DOHH2 (cell line): ENCODE results near the gene CLK4.

ENCODE experiments used
- H3F3A ChIP-seq: fragments of 200-600 bp; sonication (generic), shearing (Covaris generic); 2 replicates; pipeline ENCODE4 v1.6.0; 2016; ENCODE audit warnings: antibody characterized with exemption, mild to moderate bottlenecking; ENCODE audit not compliant: control insufficient read depth, insufficient read depth
- H3K27ac ChIP-seq: fragments of 200-600 bp; sonication (generic); 2 replicates; pipeline ENCODE4 v1.5.1; 2014; ENCODE audit warnings: low read depth, mild to moderate bottlenecking, low read length, moderate library complexity
- H3K27me3 ChIP-seq: fragments of 200-600 bp; sonication (generic); 2 replicates; pipeline ENCODE4 v1.6.1; 2014; ENCODE audit warnings: mild to moderate bottlenecking, low read length, mixed read lengths; ENCODE audit not compliant: control insufficient read depth
- H3K36me3 ChIP-seq: fragments of 200-600 bp; sonication (generic); 2 replicates; pipeline ENCODE4 v1.6.1; 2014; ENCODE audit warnings: mild to moderate bottlenecking, low read length, moderate library complexity, mixed read lengths; ENCODE audit not compliant: control insufficient read depth
- H3K4me1 ChIP-seq: fragments of 200-600 bp; sonication (generic); 2 replicates; pipeline ENCODE4 v1.6.1; 2014; ENCODE audit warnings: mild to moderate bottlenecking, low read length, mixed read lengths; ENCODE audit not compliant: control insufficient read depth
- H3K4me2 ChIP-seq: fragments of 200-600 bp; sonication (generic); 2 replicates; pipeline ENCODE4 v1.6.0; 2014; ENCODE audit warnings: mild to moderate bottlenecking, low read length, moderate library complexity
- H3K4me3 ChIP-seq: fragments of 200-600 bp; sonication (generic); 2 replicates; pipeline ENCODE4 v1.5.1; 2014; ENCODE audit warnings: mild to moderate bottlenecking, low read length, mixed read lengths
- H3K79me2 ChIP-seq: fragments of 200-600 bp; sonication (generic); 2 replicates; pipeline ENCODE4 v1.6.1; 2014; ENCODE audit warnings: mild to moderate bottlenecking, low read length, mixed read lengths; ENCODE audit not compliant: control insufficient read depth
- H3K9me2 ChIP-seq: fragments of 200-600 bp; sonication (generic); replicated peaks from 2 replicates; pipeline ENCODE4 v1.6.1; 2014; ENCODE audit warnings: mild to moderate bottlenecking, low read length, mixed read lengths; ENCODE audit not compliant: control insufficient read depth
- H3K9me3 ChIP-seq: fragments of 200-600 bp; sonication (generic); 2 replicates; pipeline ENCODE4 v1.6.1; 2014; ENCODE audit warnings: antibody characterized with exemption, low read length, mixed read lengths; ENCODE audit not compliant: control insufficient read depth, insufficient read depth
- H4K20me1 ChIP-seq: fragments of 200-600 bp; sonication (generic); 2 replicates; pipeline ENCODE4 v1.6.0; 2014; ENCODE audit warnings: low read depth, mild to moderate bottlenecking, antibody characterized with exemption, low read length, moderate library complexity; ENCODE audit not compliant: control insufficient read depth, insufficient read depth
- CTCF ChIP-seq: fragments of 200-600 bp; sonication (generic); IDR thresholded peaks from one replicate; pipeline ENCODE4 v1.5.1; 2014; ENCODE audit warnings: antibody characterized with exemption, mild to moderate bottlenecking, low read depth, low read length; ENCODE audit not compliant: poor library complexity, severe bottlenecking
- EZH2phosphoT487 ChIP-seq: fragments of 200-600 bp; sonication (generic); IDR thresholded peaks from 2 replicates; pipeline ENCODE4 v1.6.1; 2017; ENCODE audit warnings: borderline replicate concordance, mild to moderate bottlenecking, antibody characterized with exemption, low read length, moderate library complexity, mixed read lengths

The CLK4 gene

GRCh38 chr5:178673801-178674295 lies 47.0 kb upstream of the CLK4 start:
- no peak overlapping the region for H3K27ac ChIP-seq
- no peaks in the 10 kb centered on the region for H3K79me2 ChIP-seq
- no peak for TF ChIP-seq CTCF
- TF ChIP-seq EZH2phosphoT487: no peak
- H3K9me3 ChIP-seq: no peaks in the 10 kb centered on the region
- no peak overlapping the region for H3K4me2 ChIP-seq
- no peaks in the 10 kb centered on the region for H3K4me1 ChIP-seq
- 0 out of 2 replicates have a peak, but pooled peaks cover 5% of the 10 kb centered on the region for H3K27me3 ChIP-seq
- H3K4me3 ChIP-seq: no peak overlapping the region
- H3K9me2 ChIP-seq: no peaks in the 10 kb centered on the region
- no peaks in the 10 kb centered on the region for H4K20me1 ChIP-seq
- no peaks in the 10 kb centered on the region for H3K36me3 ChIP-seq
- no peaks in the 10 kb centered on the region for H3F3A ChIP-seq

- H3K4me2 ChIP-seq: no peak overlapping the region
- H3K27me3 ChIP-seq: 0 out of 2 replicates have a peak, but pooled peaks cover 5% of the 10 kb centered on the region
- H3K4me1 ChIP-seq: no peaks in the 10 kb centered on the region
- no peaks in the 10 kb centered on the region for H3K36me3 ChIP-seq
- H3K9me3 ChIP-seq: no peaks in the 10 kb centered on the region
- no peaks in the 10 kb centered on the region for H3F3A ChIP-seq
- H3K79me2 ChIP-seq: no peaks in the 10 kb centered on the region
- H3K4me3 ChIP-seq: no peak overlapping the region
- no peak for TF ChIP-seq EZH2phosphoT487
- TF ChIP-seq CTCF: no peak
- no peaks in the 10 kb centered on the region for H3K9me2 ChIP-seq
- no peak overlapping the region for H3K27ac ChIP-seq
- H4K20me1 ChIP-seq: no peaks in the 10 kb centered on the region
These were observed 45.8 kb upstream of the CLK4 start for GRCh38 chr5:178672630-178673029.

- Histone ChIP-seq H3K4me1 (no peaks in the 10 kb centered on the region), H3K79me2 (no peaks in the 10 kb centered on the region), H3K9me3 (no peaks in the 10 kb centered on the region), H3F3A (no peaks in the 10 kb centered on the region), H3K27me3 (0 out of 2 replicates have a peak, but pooled peaks cover 5% of the 10 kb centered on the region), H3K4me2 (no peak overlapping the region), H3K9me2 (no peaks in the 10 kb centered on the region), H4K20me1 (no peaks in the 10 kb centered on the region), H3K27ac (no peak overlapping the region), H3K36me3 (no peaks in the 10 kb centered on the region), H3K4me3 (no peak overlapping the region)
- TF ChIP-seq EZH2phosphoT487 (no peak), CTCF (no peak)
These were observed 44.8 kb upstream of the CLK4 start for GRCh38 chr5:178671602-178672144.
